Mononuclear cell (primary cell): ENCODE results near the gene MIEF1. TPM values are rescaled to one million over a fixed set of nuclear protein-coding genes. Genes with fewer than 3 reads are reported as not detected.

Experiments
- H3K27me3 ChIP-seq: 2 replicates; pipeline ENCODE4 v1.6.0; 2011; ENCODE audit warnings: low read length, control low read depth; ENCODE audit not compliant: insufficient read depth
- H3K4me1 ChIP-seq: 2 replicates; pipeline ENCODE4 v1.5.1; 2011; ENCODE audit warnings: mild to moderate bottlenecking, low read length, control low read depth; ENCODE audit not compliant: insufficient read depth
- H3K4me3 ChIP-seq: 2 replicates; pipeline ENCODE4 v1.5.1; 2011; ENCODE audit warnings: mild to moderate bottlenecking, low read length, moderate library complexity
- H3K9me3 ChIP-seq: 2 replicates; pipeline ENCODE4 v1.5.1; 2011; ENCODE audit warnings: low read depth, mild to moderate bottlenecking, control low read depth, low read length
- total RNA-seq: library from RNA; depleted of rRNA; stranded (reverse); fragments of >200 nt; gene quantifications from one replicate; pipeline ENCODE4 v1.2.3, GENCODE V29; 2012

Gene MIEF1
- total RNA-seq, 1 donor: 26.4 TPM

DNA sequence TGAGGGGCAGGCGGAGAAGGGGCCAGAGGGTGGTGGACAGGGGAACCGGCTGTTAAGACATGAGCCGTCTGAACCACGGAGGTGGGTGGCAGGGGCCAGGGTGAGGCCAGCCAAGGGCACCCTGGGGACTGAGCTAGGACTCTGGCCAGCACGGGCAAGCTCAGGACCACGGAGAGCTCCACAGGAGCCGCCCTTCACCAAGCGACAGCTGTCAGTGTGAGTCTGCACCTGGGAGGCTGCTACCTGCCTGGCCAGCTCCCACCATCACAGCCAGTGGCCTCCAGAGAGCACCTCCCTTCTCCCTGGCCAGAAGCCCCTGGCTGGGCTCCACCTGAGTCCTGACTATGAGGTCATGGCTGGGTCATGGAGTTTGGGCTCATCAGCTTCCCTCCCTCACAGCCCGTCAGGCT is 23.6 kb upstream of the MIEF1 start:
- Histone ChIP-seq H3K9me3 (no peaks in the 10 kb centered on the region), H3K4me1 (no peaks in the 10 kb centered on the region), H3K4me3 (no peak overlapping the region), H3K27me3 (no peaks in the 10 kb centered on the region)

DNA sequence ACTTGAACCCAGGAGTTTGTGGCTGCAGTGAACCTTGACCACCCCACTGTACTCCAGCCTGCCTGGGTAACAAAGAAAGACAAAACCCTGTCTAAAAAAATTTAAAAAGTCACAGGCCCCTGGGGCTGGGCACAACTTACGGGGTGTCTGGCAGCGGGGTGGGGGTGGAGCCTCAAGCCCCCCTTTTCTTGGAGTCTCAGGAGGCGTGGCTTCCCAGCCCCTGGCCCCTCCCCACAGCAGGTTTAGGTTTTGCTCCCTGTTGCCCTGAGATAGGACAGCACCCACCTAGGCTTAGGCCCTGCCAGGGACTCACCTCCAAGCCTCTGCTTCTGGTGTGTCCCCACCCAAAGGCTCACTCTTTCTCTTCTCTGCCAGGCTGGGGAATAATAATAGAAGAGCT is 22.8 kb upstream of the MIEF1 start:
- H3K9me3 ChIP-seq: no peaks in the 10 kb centered on the region
- H3K4me1 ChIP-seq: no peaks in the 10 kb centered on the region

DNA sequence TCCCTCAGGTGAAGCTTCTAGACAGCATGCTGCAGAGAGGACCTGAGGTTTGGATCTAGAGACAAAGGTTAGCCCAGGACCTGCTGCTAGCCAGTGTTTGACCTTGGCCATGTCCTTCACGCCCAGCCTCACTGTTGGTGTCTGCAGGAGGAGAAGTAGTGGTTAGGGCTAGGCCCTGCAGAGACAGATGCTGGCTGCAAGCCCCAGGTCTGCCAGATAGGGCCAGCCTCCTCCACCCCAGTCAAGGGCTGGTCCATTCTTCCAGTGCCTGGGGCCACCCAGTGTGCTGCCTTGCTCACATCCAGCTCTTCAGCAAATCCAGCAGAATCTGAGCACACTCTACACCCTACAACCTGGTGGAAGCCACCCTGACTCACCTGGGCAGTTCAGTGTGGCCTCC is 21.5 kb upstream of the MIEF1 start:
- Histone ChIP-seq H3K27me3 (no peaks in the 10 kb centered on the region), H3K4me3 (no peak overlapping the region), H3K4me1 (no peaks in the 10 kb centered on the region), H3K9me3 (no peaks in the 10 kb centered on the region)

More for the DNA sequence above, 22.8 kb upstream of the MIEF1 start:
- Histone ChIP-seq H3K27me3 (no peaks in the 10 kb centered on the region), H3K4me3 (no peak overlapping the region)

DNA sequence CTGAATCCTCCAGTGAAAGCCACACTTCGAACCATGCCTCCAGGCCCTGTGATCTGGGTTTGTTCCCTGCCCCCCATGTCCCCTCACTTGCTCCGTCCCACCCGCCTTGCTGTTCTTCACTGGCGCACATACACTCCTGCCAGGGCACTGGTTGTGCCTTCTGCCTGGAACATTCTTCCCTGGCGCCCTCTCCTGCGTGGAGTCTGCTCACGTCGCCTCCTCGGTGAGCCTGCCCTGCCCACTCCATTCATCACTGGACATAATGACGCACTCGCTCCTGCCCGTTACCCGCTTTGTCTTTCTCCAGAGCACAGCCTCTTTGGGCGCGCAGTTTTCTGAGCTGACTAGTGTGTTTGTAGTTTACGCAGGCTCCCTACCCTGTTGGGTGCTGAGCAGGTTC is 21.0 kb upstream of the MIEF1 start:
- Histone ChIP-seq H3K9me3 (no peaks in the 10 kb centered on the region), H3K4me1 (no peaks in the 10 kb centered on the region), H3K4me3 (no peak overlapping the region), H3K27me3 (no peaks in the 10 kb centered on the region)

DNA sequence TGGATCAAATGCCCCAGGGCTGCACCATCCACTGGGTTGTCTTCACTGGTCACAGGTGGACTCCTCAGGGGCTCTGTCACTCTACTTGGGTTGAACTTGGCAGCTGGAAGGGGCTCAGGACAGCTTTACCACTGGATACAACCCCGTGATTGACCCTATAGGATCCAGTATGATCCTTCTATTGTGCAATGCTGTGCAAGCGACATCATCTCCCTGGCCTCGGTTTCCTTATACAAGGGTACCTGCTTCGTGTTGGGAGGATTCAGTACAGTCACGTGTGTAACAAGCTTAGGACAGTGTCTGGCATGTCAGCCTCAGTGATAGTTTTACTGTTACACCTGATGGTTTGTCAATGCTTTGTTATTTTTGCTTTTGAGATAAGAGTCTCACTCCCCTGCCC is 20.5 kb upstream of the MIEF1 start:
- Histone ChIP-seq H3K27me3 (no peaks in the 10 kb centered on the region), H3K4me1 (no peaks in the 10 kb centered on the region), H3K9me3 (no peaks in the 10 kb centered on the region), H3K4me3 (no peak overlapping the region)

DNA sequence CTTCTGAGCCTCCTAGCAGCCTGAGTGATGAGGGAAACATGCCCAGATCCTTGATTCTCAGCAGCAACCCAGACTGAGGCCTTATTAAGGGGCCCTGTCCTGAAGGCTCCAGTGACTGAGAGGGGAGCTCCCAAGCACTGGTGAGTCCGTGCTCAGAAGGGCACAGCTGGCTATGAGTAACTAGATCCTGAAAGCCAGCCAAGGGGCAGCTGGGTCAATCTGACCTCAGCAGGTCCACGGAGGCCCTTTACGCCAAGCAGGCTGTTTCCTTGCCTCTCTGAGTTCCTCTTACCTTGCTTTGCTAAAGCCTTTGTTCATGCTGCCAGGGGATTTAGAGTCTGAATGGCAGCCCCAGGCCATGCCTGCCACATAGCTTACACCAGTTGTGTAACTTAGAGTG is 19.3 kb upstream of the MIEF1 start:
- no peaks in the 10 kb centered on the region for H3K27me3 ChIP-seq
- no peak overlapping the region for H3K4me3 ChIP-seq
- no peaks in the 10 kb centered on the region for H3K4me1 ChIP-seq

DNA sequence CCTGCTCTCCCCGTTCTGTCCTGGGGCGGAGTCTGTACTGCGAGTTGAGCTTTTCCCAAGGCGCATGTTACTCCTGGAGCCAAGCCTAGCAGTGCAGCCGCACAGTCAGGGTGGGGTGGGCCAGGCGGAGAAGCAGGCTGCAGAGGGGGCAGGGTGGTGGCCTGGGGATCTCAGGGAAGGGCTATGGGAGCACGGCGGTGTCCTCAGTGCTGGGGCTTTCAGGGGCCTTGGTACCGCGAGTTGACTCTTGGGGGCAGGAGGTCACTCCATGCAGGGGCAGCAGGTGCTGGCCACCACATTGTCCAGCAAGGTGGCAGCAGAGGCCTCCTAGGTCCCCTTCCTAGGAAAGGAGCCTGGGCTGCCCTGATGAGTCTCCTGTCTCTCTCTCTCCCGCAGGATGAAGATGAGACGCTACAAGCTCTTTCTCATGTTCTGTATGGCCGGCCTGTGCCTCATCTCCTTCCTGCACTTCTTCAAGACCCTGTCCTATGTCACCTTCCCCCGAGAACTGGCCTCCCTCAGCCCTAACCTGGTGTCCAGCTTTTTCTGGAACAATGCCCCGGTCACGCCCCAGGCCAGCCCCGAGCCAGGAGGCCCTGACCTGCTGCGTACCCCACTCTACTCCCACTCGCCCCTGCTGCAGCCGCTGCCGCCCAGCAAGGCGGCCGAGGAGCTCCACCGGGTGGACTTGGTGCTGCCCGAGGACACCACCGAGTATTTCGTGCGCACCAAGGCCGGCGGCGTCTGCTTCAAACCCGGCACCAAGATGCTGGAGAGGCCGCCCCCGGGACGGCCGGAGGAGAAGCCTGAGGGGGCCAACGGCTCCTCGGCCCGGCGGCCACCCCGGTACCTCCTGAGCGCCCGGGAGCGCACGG is 14.9 kb upstream of the MIEF1 start:
- no peak overlapping the region for H3K4me3 ChIP-seq
- no peaks in the 10 kb centered on the region for H3K9me3 ChIP-seq
- no peaks in the 10 kb centered on the region for H3K27me3 ChIP-seq
- H3K4me1 ChIP-seq: peaks cover 7% of the 10 kb centered on the region

More for the DNA sequence above, 19.3 kb upstream of the MIEF1 start:
- no peaks in the 10 kb centered on the region for H3K9me3 ChIP-seq

DNA sequence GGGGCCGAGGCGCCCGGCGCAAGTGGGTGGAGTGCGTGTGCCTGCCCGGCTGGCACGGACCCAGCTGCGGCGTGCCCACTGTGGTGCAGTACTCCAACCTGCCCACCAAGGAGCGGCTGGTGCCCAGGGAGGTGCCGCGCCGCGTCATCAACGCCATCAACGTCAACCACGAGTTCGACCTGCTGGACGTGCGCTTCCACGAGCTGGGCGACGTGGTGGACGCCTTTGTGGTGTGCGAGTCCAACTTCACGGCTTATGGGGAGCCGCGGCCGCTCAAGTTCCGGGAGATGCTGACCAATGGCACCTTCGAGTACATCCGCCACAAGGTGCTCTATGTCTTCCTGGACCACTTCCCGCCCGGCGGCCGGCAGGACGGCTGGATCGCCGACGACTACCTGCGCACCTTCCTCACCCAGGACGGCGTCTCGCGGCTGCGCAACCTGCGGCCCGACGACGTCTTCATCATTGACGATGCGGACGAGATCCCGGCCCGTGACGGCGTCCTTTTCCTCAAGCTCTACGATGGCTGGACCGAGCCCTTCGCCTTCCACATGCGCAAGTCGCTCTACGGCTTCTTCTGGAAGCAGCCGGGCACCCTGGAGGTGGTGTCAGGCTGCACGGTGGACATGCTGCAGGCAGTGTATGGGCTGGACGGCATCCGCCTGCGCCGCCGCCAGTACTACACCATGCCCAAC is 14.1 kb upstream of the MIEF1 start:
- no peaks in the 10 kb centered on the region for H3K9me3 ChIP-seq
- no peaks in the 10 kb centered on the region for H3K27me3 ChIP-seq
- no peak overlapping the region for H3K4me3 ChIP-seq
- peaks cover 7% of the 10 kb centered on the region for H3K4me1 ChIP-seq

DNA sequence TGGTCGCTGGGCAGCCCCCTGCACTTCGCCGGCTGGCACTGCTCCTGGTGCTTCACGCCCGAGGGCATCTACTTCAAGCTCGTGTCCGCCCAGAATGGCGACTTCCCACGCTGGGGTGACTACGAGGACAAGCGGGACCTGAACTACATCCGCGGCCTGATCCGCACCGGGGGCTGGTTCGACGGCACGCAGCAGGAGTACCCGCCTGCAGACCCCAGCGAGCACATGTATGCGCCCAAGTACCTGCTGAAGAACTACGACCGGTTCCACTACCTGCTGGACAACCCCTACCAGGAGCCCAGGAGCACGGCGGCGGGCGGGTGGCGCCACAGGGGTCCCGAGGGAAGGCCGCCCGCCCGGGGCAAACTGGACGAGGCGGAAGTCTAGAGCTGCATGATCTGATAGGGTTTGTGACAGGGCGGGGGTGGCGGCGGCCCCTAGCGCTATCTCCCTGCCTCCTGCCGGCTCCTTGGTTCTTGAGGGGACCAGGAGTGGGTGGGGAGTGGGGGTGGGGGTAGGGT is 13.5 kb upstream of the MIEF1 start:
- H3K4me3 ChIP-seq: no peak overlapping the region
- H3K9me3 ChIP-seq: no peaks in the 10 kb centered on the region
- no peaks in the 10 kb centered on the region for H3K27me3 ChIP-seq
- peaks cover 8% of the 10 kb centered on the region for H3K4me1 ChIP-seq

DNA sequence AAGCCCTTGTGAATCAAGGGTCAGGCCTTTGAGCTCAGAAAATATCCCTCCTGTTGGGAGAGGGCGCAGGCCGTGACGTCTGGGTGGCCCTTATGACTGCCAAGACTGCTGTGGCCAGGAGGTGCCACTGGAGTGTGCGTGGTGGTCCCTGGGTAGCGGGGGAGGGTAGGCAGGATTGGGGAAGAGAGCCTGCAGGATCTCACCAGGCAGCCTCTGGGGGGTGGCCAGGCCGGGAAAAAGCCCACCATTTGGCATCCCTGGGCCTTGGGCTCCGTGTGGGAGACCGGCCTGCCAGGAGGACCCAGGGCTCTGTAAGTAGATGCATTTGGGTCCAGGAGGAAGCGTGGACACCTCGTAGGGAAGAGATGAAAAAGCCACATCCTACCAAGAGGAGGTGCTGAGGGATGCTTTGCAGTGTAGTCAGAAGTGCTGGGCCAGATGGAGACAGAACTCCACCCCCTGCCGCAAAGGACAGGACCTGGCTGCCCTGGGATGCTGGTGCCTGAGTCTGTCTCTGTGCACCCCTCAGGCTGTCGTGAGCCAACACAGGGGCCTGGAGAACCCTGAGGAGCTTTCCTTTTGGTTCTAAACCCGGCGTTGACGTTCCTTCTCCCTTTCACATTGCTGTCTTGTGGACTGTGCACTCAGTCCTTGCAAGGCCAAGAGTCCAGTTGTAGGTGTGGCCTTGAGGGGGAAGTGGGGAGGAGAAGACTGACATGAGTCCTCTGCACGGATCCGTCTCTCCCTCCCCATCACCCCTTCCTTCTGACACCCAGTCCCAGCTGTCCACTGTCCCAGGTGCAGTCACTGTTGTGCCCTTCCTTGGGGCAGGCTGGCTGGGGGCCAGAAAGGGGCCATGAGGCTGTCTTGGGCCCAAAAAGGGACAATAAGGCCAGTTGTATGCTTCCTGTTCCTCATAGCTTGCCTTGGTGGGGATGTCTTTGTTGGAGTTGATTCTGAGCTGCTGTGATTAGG is 12.7 kb upstream of the MIEF1 start:
- Histone ChIP-seq H3K9me3 (no peaks in the 10 kb centered on the region), H3K27me3 (no peaks in the 10 kb centered on the region), H3K4me1 (peaks cover 16% of the 10 kb centered on the region), H3K4me3 (no peak overlapping the region)

DNA sequence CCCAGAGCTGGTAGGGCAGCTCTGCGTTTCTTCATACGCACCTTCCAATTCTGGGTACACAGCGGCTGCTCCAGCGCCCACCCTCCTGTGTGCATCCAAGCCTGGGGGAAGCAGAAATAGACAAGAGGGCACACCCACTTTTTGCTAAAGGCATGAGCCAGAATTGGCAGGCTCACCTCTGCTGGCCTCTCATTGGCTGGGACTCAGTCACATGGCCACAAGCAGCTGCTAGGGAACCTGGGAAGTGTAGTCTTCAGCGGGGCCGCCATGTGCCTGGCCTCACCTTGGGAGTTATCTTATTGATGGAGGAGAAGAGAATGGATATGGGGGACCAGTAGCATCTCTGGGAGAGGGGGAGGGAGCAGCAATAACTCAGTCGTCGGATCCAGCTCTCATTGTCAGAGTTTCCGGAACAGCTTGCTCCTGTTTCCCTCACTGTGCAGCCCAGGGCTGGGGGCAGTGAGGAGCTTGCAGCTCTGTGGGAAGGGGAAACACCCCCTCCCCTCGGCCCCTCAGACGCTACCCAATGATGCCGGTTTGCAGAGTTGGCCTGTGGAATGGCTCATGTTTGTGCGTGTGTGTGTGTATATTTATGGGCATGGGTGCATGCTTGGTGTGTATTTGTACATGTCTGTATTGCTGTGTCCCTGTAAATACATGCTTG is 11.8 kb upstream of the MIEF1 start:
- Histone ChIP-seq H3K27me3 (no peaks in the 10 kb centered on the region), H3K4me1 (peaks cover 21% of the 10 kb centered on the region), H3K9me3 (no peaks in the 10 kb centered on the region), H3K4me3 (no peak overlapping the region)

DNA sequence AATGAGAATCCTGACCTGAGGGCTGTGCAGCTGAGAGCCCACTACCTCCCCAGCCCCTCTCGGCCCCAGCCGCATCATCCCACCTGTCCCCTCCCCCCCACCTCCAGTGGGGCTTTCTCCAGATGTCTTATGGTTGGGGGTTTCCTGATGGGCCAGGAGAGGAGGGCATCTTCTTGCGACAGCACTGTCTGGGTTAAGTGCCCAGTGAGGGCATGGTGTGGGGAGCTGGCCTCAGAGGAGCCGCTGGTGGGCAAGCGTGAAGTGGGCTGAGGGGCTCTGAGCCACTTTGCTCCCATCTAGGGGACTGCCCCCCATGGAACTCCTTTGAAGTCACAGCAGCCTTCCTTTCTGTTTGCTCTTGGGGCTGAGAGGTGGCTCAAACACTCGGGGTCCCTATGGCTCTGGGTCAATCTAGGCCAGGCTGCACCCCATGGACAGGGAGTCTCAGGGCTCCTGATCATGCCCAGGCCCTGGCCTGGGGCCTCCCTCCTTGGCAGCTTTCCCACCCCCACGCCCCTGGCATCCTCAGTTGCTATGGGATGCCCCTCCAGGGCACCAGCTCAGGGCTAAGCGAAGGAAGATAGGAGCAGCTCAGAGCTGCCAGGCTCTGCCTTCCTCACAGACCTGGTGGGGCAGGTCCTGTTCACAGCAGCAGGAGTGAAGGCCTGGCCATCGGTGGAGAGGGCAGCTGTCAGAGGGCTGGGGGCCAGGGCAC is 11.0 kb upstream of the MIEF1 start:
- no peaks in the 10 kb centered on the region for H3K9me3 ChIP-seq
- no peak overlapping the region for H3K4me3 ChIP-seq
- no peaks in the 10 kb centered on the region for H3K27me3 ChIP-seq
- peaks cover 22% of the 10 kb centered on the region for H3K4me1 ChIP-seq

DNA sequence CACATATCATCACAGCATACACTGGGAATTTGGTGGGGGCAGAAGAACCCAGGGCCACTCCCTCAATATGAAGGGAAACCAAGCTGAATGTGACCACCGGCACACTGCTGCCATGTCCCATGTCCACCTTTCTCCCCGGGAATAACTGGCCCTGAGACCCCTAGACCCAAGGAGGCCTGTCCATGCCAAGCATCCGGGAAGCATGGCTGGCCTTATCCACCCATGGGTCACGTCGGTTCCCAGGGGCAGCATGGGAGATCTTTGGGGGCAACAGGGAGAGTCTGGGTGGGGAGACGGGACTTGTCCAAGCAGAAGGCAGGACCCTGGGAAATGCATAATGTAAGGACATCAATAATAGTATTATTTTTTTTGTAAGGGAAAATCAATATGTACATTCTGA is 10.4 kb upstream of the MIEF1 start:
- no peak overlapping the region for H3K4me3 ChIP-seq
- H3K27me3 ChIP-seq: no peaks in the 10 kb centered on the region
- H3K4me1 ChIP-seq: peaks cover 24% of the 10 kb centered on the region
- no peaks in the 10 kb centered on the region for H3K9me3 ChIP-seq

DNA sequence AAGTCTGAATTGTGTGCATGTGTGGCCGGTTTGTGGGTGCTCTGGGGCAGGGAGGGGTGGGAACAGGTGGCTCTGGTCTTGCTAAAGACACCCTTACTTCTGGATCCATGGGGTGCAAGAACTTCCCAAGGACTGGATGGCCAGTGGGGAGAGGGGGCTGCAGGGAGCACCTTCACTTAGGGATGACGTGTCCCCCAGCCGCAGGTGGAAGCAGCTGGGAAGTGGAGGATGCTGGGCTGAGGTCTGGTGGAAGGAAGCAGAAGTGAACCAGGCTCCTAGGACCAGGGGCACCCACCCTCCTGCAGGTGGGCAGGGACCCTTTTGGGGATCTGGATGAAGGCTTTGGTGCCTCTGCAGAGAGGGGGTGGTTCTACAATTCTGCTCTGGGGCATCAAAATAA is 9.9 kb upstream of the MIEF1 start:
- peaks cover 24% of the 10 kb centered on the region for H3K4me1 ChIP-seq
- H3K4me3 ChIP-seq: no peak overlapping the region
- no peaks in the 10 kb centered on the region for H3K27me3 ChIP-seq
- H3K9me3 ChIP-seq: no peaks in the 10 kb centered on the region
